MCF 10A (cell line): ENCODE data around the gene ASCC2. TPM values are rescaled to one million over a fixed set of nuclear protein-coding genes. Genes with fewer than 3 reads are reported as not detected.

ENCODE experiments used
- BruUV-seq: library from RNA; stranded (reverse); fragments of 400-500 nt; replicated peaks from 2 replicates; lab custom pipeline; 2021; lab: Mats Ljungman, UMichigan
- CTCF ChIA-PET: fragments of 300-600 bp; sonication (Branson Sonifier 250); formaldehyde crosslinking; extraction: SDS; loops from one replicate; lab custom pipeline; 2021; ENCODE audit warnings: antibody characterized with exemption, inconsistent platforms; lab: Yijun Ruan, JAX
- POLR2A ChIA-PET: fragments of 300-600, 350-650 bp; sonication (Branson Sonifier 250); formaldehyde crosslinking; extraction: SDS; loops from one replicate; lab custom pipeline; 2020; ENCODE audit warnings: antibody characterized with exemption, inconsistent platforms; lab: Yijun Ruan, JAX
- DNase-seq: peaks from one replicate; pipeline ENCODE4 v3.0.0-alpha.2; 2018; ENCODE audit not compliant: unreplicated experiment
- H3K27ac Mint-ChIP-seq: one replicate; pipeline ENCODE4 v1.8.0; 2022; ENCODE audit warnings: mild to moderate bottlenecking, low read depth, mixed read lengths; ENCODE audit not compliant: unreplicated experiment
- H3K27me3 Mint-ChIP-seq: one replicate; pipeline ENCODE4 v1.8.0; 2022; ENCODE audit warnings: mixed read lengths; ENCODE audit not compliant: insufficient read depth, unreplicated experiment
- H3K36me3 Mint-ChIP-seq: one replicate; pipeline ENCODE4 v1.8.0; 2022; ENCODE audit warnings: mild to moderate bottlenecking, moderate library complexity, mixed read lengths; ENCODE audit not compliant: insufficient read depth, unreplicated experiment
- H3K4me1 Mint-ChIP-seq: one replicate; pipeline ENCODE4 v1.8.0; 2022; ENCODE audit warnings: mixed read lengths; ENCODE audit not compliant: insufficient read depth, unreplicated experiment
- H3K4me3 Mint-ChIP-seq: one replicate; pipeline ENCODE4 v1.8.0; 2022; ENCODE audit warnings: mild to moderate bottlenecking, moderate library complexity, mixed read lengths; ENCODE audit not compliant: unreplicated experiment
- H3K9me3 Mint-ChIP-seq: one replicate; pipeline ENCODE4 v1.8.0; 2022; ENCODE audit warnings: mixed read lengths; ENCODE audit not compliant: unreplicated experiment
- CTCF ChIP-seq: fragments of 200-600 bp; IDR thresholded peaks from one replicate; pipeline ENCODE4 v1.8.0; 2022; ENCODE audit warnings: antibody characterized with exemption, mild to moderate bottlenecking; ENCODE audit not compliant: unreplicated experiment
- intact Hi-C: fragments of 100-400 bp; cut with micrococcal nuclease; formaldehyde crosslinking; loops from 2 replicates; pipeline ENCODE4 v1.14.1; 2022
- total RNA-seq: library from RNA; stranded (reverse); gene quantifications from 2 replicates; pipeline ENCODE4 v1.2.3, GENCODE V29; 2022

Gene ASCC2
- total RNA-seq, 1 experiment from 2014 or later = 70.7 TPM

- intact Hi-C loops = no loop called here
- H3K4me3 Mint-ChIP-seq = no peak overlapping the region
These were observed 31.9 kb downstream of the ASCC2 start for GRCh38 chr22:29806196-29806595.

GRCh38 chr22:29804985-29805384, 33.1 kb downstream of the ASCC2 start:
- ChIA-PET CTCF (interaction anchor here (1.0 kb wide), 1 partner anchor 16 kb away, joined by 4 read pairs; no protein-coding TSS in a partner anchor), POLR2A (no interaction called here)
- Mint-ChIP-seq H3K4me3 (no peak overlapping the region), H3K27me3 (no peaks in the 10 kb centered on the region), H3K36me3 (peaks cover 75% of the 10 kb centered on the region), H3K9me3 (no peaks in the 10 kb centered on the region), H3K27ac (no peak overlapping the region), H3K4me1 (no peaks in the 10 kb centered on the region)
- intact Hi-C loops = no loop called here
- BruUV-seq = no TSS peak
- TF ChIP-seq CTCF = no peak
- DNase-seq = no peak

More at GRCh38 chr22:29806196-29806595, 31.9 kb downstream of the ASCC2 start:
- BruUV-seq = no TSS peak
- TF ChIP-seq CTCF = no peak
- no peaks in the 10 kb centered on the region for H3K4me1 Mint-ChIP-seq
- CTCF ChIA-PET = interaction anchor here (0.6 to 1.1 kb wide), 2 partner anchors 10 to 160 kb away, joined by 3 read pairs; no protein-coding TSS in a partner anchor
- no peak for DNase-seq
- no peak overlapping the region for H3K27ac Mint-ChIP-seq
- POLR2A ChIA-PET = interaction anchor here (0.6 kb wide), 1 partner anchor 187 kb away, joined by 4 read pairs; no protein-coding TSS in a partner anchor
- H3K27me3 Mint-ChIP-seq = no peaks in the 10 kb centered on the region
- no peaks in the 10 kb centered on the region for H3K9me3 Mint-ChIP-seq
- peaks cover 78% of the 10 kb centered on the region for H3K36me3 Mint-ChIP-seq

GRCh38 chr22:29803190-29803589, 34.9 kb downstream of the ASCC2 start:
- Mint-ChIP-seq H3K4me1 (peaks cover 5% of the 10 kb centered on the region), H3K36me3 (peaks cover 61% of the 10 kb centered on the region), H3K4me3 (no peak overlapping the region), H3K9me3 (no peaks in the 10 kb centered on the region), H3K27me3 (no peaks in the 10 kb centered on the region), H3K27ac (no peak overlapping the region)
- ChIA-PET CTCF (interaction anchor here (0.6 kb wide), 1 partner anchor 319 kb away, joined by 3 read pairs; no protein-coding TSS in a partner anchor), POLR2A (no interaction called here)
- intact Hi-C loops = no loop called here
- no peak for DNase-seq
- TF ChIP-seq CTCF = no peak
- no TSS peak for BruUV-seq

- peaks cover 5% of the 10 kb centered on the region for H3K4me1 Mint-ChIP-seq
- H3K27ac Mint-ChIP-seq = no peak overlapping the region
- no peak for TF ChIP-seq CTCF
- DNase-seq = no peak
- ChIA-PET CTCF (no interaction called here), POLR2A (no interaction called here)
- H3K9me3 Mint-ChIP-seq = no peaks in the 10 kb centered on the region
- no peak overlapping the region for H3K4me3 Mint-ChIP-seq
- peaks cover 57% of the 10 kb centered on the region for H3K36me3 Mint-ChIP-seq
- no peaks in the 10 kb centered on the region for H3K27me3 Mint-ChIP-seq
- intact Hi-C loops = no loop called here
- BruUV-seq = no TSS peak
These were observed 36.3 kb downstream of the ASCC2 start for GRCh38 chr22:29801796-29802195.
